Stimulated activated naive CD4-positive, alpha-beta T cell treated with Interleukin-2 at 50 U/mL for 16 hours (primary cell): ENCODE results near the gene CTNNBL1.

ENCODE experiments used
- DNase-seq: peaks from one replicate; lab custom pipeline; 2025; lab: John Stamatoyannopoulos, UW

The CTNNBL1 gene

DNA sequence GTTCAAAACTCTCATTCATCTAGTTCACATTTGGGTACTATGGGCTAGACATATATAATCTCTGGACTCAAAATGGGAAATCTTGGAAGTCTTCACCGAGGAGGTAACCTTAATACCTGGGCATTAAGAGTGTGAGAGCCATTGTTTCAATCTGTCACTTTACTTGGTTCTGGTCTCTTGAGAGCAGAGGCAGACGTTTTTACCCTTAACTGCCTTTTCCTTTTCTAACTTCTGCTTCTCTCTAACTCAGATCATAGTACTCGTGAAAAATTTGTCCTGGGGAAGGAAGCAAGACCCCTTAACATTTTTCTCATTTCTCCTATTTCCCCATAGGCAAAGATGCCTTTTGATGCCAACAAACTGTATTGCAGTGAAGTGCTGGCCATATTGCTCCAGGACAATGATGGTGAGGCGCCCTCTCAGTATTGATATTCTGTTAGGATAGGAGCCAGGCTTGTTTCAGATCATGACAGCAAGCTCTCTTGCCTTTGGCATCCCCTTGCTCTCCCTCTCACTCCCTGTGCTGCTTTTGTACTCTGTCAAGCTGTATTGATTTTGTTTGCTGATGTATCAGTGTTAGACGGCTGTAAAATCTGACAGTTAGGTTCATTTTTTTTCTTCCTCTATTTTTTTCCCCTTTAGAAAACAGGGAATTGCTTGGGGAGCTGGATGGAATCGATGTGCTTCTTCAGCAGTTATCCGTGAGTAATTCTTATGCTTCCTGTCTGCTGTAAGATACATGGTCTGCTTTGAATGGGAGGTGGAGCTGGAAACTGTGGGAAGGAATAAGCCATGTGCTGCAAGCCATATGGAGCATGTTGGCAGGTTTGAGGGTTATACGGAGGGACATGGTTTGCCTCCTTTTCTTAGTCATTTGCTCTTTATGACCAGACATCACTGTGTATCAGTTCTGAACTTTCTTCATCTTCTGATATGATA, 83.5 kb downstream of the CTNNBL1 start:
- DNase-seq = no peak

DNA sequence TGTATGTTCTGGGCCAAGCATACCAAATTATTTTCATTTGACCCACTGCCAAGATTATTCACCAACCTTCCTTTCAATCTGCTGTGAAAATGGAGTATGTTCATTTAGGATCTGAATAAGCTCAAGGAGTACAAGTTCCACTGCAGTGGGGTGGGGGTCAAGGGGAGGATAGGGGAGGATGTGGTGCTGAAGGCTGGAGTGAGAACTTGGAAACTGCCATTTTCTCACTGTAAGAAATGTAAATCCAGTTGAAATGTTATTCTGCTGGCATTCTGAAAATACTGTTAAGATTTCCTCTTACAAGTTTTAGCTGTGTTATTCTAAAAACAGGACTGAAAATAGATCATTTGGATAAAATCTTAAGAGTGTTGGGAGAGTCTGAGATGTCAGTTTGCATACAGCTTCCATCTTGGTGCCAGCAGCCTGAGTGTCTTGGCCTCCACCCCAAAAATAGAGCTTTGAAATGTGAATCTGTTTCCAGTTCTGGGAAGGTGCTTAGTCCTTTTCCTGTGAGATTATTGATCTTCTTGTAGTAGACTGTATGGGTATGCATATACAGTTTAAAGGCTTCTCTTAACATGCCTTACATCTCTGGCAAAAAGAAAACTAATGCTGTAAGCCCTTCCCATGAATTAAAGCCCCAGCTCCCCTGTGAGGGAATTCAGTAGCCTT, 84.3 kb downstream of the CTNNBL1 start:
- DNase-seq = no peak

DNA sequence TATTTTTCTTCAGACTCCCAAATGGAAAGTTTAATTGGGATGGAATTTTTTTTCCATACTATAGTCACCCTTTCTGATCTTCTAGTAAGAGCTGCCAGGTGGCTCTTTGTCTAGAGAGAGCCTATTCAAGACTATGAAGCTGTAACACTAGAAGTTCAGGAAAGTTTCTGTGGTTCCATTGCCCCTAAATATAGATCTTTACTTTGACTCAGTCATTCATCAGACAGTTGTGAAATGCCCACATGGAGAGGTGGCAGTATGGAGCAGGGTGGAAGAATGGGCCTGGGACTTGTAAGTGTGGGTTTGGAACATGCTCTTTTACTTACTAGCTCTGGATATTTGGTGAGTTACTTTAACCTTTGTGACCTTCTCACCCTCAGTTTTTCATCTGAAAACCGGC, 87.8 kb downstream of the CTNNBL1 start:
- no peak for DNase-seq

DNA sequence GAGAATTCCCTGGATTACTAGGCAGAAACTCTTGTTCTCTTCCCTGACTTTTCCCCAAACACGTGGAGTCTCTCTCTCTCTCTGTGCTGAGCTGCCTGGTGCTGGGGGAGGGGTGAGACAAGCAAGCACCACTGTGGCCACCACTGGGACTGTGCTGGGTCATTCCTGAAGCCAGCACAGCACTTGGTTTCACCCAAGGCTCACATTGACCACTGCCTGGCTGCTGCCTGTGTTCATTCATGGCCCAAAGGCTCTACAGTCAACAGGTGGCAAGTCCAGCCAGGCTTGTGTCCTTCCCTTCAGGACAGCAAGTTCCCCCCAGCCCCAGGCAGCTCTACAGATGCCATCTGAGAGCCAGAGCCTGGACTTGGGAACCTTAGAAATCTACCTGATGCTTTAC, 92.2 kb downstream of the CTNNBL1 start:
- DNase-seq = no peak

DNA sequence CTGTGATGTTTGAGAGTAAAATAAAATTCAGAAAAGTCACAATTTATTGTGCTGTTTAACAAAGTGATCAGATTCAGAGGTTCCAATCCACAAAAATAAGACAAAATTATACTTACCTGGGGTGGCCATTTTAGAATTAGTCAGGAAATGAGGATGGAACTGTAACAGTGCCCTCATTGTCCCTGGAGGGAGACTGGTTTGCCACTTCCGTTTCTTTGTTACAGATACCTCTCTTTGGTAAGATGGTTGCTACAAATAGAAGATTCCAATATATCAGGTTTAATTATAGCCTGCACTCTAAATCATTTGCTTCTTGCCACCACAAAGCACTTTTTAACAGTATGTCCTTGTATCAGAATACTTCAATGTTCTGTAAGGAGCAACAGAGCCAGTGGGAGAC, 95.6 kb downstream of the CTNNBL1 start:
- no peak for DNase-seq

DNA sequence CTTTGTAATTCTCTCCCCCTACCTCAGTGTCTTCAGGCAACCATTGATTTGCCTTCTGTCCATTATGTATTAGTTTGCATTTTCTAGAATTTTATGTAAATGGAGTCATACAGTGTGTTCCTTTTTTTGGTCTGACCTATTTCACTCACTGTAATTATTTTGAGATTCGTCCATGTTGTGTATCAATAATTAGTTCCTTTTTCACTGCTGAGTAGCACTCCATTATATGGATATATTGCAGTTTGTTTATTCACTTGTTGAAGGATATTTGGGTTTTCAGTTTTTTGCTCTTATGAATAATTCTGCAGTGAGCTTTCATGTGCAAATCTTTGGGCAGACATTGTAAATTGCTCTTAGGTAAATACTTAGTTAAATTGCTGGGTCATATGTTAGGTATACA, 97.1 kb downstream of the CTNNBL1 start:
- no peak for DNase-seq

DNA sequence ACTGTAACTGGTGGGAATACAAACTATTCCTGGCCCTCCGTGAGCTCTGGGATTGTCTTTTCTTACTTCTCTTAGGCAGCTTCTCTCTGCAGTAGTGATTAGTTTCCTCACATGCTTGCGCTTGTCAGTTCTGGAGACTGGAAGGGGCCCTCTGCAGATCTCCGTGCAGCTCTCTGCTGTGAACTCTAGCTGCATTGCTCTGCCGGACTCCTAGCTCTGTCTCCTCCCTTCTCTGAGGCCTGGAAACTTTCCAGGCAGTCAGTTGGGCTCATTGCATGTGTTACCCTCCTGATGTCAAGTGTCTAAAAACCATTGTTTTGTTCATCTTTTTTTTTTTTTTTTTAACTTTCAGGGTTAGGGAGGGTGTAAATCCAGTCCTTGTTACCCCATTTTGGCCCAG, 102.3 kb downstream of the CTNNBL1 start:
- DNase-seq = no peak

DNA sequence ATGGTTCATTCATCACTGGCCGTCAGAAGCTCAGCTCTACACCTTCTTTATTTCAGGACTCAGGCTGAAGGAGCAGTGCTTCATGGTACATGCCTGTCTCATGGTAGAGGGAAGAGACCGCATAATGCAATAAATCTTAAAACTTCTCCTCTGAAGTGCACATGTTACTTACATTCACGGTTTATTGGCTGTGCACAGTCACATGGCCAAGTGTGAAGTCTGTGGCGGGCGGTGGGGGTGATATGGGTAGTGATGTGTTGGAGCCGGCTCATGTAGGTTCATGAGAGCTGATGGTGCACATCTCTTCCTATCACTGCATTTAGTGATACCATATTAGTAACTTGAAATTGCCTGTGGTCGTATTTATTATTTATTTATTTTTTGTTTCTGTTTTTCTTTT, 102.9 kb downstream of the CTNNBL1 start:
- DNase-seq = no peak

DNA sequence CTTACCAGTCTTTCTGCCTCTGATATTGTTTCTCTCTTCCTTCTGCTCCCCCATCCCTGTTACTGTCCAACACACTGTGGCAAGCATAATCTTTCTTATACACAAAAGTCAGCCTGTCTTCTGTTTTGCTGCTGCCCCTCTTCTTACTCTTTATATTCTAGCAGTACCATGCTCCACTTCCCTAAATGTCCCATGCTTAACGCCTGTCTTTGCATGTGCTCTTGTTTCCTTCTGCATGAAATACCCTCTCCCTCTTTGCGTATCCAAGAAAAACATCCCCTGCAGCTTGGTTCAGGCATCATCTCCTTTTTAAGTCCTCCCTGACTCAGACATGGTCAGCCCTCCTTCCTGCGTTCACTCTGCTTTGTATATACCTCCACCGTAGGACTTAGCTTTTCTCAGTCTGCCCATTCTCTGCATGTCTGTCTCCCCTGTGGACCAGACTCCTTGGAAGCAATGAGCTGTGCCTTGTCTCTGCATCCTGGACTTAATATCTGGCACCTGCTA, 103.9 kb downstream of the CTNNBL1 start:
- DNase-seq = no peak

DNA sequence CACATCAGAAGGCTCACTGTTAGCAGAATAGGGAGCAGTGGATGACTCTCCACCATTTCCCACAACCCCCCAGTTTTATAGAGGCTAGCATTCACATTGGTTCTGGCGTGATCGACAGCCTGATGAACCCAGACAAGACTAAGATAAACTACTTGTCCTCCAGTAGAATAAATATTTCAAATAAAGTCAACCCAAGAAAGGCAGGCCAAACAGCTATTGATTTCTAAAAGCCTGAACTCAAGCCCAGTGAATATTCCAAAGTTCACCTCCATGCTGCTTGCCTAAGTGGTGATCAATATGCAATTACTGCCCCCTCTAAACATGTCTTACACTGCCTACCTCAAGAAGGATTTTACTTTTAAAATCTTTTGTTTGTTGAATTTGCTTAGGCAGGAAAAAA, 104.5 kb downstream of the CTNNBL1 start:
- DNase-seq = no peak

DNA sequence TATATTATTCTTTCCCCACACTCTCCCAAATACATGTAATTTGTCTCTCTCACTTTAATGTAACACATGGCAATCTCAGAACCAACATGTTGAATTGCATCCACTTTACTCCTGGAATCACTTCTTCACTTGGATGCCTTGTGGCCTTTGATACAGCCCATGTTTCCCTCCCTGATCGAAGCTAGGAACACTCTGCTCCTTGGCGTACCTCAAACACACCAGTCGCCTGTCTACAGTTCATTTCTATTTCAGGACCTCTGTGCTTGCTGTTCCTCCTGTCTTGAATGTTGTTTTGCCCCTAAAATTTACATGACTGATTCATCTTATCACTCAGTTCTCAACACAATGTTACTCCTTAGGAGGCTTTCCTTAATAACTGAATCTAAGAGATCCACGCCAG, 106.8 kb downstream of the CTNNBL1 start:
- DNase-seq = no peak

DNA sequence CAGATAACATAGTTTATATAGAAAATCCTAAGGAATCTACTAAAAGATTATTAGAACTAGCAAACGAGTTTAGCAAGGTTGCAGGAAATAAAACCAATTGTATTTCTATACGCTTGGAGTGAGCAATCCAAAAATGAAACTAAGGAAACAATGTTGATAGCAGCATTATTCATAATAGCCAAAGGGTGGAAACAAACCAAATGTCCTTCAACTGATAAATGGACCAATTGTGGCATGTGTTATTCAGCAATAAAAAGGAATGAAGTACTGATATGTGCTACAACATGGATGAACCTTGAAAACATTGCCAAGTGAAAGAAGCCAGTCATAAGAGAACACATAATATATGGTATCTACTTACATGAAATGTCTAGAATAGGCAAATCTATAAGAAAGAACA, 108.1 kb downstream of the CTNNBL1 start:
- no peak for DNase-seq

DNA sequence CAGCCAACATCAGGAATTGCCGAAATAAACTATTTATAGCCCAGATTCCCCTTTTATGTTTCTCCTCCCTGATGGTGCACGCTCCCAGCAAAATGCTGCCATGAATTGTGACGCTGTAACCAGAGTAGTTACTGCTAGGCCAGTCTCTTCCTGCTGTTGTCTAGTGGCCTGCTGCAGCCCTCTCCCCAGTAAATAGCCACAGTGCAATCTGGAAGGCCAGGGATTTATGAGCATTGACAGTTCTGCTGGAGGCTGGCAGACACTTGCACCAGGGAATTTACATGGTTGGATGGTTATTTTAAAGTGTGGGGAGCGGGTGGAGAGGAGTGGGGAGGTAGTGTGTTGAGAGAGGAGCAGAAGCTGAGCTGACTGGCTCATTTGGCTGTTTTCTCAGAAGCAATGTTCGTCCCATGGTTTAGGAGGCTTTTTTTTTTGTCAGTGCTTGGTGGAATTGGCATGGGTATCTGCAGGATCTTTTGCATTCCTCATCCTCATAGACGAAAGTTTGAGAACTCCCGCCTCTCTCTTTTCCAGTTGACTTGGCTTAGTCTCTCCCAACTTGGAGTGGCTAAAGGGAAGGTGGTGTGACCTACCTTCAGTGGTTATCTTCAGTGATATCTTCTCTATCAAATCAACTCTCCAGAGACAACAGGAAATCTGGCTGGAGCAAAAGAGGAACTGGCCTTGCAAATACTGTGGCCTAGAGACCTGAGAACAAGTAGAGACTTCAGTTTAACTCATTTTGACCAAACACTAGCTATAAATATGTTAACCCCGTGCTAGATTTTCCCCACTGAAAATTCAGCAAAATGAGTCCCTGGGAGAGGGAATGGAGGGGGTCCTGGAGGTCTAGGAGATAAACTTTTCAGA, 109.8 kb downstream of the CTNNBL1 start:
- no peak for DNase-seq

DNA sequence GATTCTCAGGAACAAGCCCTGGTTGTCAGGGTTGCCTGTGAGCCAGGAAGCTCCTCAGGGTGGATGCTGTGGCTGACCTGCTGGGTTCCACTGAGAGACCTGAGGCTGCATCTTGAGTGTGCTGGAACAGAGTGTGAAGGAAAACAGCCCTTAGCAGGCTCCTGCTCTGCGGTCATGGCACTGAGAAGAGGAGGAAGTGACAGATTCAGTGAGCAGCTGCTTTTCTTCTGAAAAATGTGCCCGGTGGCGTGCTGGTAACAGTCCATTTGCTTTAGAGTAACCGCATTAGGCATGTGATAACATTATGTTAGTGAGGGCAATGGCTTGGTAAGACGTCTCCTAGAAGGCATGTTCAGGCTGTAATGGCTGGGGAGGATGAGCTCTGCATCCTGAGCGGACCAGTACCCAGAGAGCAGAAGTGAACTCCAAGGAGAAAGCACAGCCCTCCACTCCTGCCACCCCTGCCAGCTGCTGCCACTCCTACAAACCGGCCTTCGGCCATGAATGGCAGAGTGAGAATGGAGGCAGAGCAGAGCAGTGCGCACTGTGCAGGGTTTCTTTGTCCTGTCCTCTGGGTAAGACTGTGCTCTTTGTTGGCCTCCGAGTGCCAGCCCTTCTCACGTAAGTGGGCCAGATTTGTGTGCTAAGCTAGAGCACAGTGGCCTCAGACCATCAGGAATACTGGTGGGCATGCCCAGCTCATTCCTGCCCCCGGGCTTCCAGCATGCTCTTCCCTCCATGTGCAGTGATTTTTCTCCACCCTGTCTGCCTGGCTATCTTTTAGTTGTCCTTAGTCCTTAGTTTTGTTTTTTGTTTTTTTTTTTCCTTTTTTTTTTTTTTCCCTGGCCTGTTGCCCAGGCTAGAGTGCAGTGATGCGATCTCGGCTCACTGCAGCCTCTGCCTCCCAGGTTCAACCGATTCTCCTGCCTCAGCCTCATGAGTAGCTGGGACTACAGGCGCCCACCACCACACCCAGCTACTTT, 111.0 kb downstream of the CTNNBL1 start:
- no peak for DNase-seq

DNA sequence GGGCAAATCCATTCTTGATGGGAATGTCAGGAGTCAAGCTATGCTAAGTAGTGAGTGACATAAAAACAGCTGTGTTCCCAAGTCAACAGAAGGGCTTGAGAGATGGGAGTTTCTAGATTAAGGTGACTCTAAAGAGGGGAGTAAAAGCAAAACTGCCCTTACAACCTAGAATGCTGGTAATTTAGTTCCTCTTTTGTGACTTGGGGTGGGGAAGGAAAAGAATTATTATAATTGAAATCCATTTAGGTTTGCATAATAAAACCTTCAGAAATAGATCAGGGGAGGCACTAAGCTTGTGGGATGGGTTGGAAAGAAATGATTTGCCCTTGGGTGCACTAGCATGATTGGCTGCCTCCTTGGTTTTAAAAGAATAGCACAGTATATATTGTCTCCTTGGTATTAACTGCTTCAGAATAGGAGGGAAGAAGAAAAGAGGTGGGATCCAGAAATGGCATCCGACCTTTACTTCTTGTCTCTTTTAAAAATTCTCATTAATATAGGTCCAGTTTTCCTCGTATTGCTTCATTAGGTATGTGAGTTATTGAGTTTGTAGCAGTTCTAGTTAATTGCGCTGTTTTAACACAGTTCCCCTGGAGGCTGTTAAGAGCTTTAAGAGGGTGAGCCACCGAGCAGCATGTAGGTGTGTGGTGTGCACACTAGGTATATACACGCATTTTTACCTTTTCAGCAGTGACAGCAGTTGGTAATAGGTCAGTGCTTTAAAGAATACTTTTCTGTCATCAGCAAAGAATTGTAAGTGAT, 113.8 kb downstream of the CTNNBL1 start:
- no peak for DNase-seq

DNA sequence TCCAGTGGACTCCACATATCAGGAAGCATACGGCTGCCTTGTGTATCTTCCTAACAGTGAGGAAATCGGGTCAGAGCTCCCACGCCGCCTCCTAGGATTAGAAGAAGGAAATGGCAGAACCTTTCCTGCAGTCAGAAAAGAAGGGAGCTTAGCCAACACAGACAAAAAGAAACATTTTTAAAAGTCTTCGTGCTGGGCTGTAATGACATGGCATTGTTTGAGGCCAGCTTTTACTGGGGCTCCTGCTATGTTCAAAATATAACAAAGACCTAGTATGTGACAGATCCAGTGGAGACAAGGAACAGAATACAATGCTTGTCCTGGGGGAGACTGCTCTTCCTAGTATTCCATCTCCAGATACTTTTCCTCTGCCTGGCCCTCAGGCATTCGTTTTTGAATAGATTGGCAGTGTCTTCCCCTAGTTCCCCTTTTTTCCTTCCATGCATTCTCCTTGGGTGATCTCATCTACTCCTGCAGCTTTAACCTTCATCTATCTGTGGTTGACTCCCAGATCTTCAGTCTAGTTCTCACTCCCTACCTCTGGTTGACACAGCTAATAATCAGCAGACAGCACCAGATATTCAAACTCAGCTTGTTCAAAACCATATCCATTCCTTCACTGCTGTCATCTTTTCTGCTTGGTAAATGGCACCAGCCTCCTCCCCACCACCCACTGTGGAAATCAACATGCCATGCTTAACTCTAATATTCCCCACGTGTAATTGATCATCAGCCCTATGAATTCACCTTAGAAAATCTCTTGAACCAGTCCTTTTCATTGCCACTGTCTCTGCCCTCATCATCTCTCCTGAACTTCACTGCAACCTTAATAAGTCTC, 114.6 kb downstream of the CTNNBL1 start:
- no peak for DNase-seq

DNA sequence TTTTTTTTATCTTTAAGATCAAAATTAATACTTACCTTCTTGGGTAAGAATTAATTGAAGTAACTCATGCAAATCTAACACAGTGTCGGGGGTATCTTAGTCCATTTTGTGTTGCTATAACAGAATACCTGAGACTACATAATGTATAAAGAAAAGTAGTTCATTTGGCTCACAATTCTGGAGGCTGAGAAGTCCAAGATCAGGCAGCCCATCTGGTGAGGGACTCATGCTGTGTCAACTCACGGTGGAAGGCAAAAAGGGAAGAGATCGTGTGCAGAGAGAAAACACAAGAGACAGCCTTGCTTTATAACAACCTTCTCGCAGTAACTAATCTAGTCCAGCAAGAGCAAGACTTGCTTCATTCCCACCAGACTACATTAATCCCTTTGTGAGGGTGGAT, 116.2 kb downstream of the CTNNBL1 start:
- no peak for DNase-seq

DNA sequence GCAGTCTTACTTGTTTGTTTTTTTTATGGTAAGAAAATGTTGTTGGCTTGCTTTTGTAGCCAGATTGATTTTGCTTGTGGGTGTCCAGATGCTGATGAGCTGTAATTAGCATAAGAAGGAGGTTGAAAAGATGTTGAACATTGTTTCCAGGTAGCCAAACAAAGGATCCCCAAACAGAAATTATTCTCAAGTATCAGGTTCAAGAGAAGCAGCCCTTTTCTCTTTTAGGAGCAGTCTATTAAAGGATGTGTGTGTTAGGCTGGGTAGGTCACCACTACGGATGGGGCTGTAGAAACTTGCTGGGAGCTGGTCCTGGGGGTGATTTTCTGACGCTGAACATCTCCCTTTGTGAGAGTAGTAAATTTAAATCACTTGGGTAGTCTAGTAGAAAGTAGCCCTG, 122.2 kb downstream of the CTNNBL1 start:
- DNase-seq = no peak

DNA sequence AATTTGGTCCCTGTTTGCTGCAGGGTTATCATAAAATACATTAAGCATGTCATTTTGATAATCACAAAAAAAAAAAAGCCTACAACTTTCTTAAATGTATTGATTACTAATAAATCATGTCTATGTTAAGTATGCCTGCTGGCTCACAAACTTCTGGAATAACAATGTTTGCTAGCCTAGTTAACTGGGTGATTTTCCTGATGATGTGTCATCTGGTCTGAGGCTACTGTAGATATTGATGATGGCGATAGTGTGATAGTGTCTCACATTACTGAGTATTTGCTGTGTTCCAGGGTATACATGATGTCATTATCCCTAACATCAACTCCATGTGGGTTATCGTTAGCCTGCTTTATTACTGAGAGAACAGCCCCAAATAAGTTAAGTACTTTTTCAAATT, 122.9 kb downstream of the CTNNBL1 start:
- DNase-seq = no peak
